Lung (tissue), 12 donors: ENCODE results near the gene CDNF. TPM values are rescaled to one million over a fixed set of nuclear protein-coding genes. Genes with fewer than 3 reads are reported as not detected.
A peak's percentile ranks its signal among the peaks of the same experiment; 100 is the strongest.

Source experiments
- ATAC-seq: fragments of 200-7000 bp; cut with Tn5 transposase; one replicate; pipeline ENCODE4 v1.9.1; 2020; ENCODE audit warnings: moderate number of reproducible peaks; ENCODE audit not compliant: insufficient read depth, low FRiP score
- DNase-seq, 3 donors: peaks; one replicate each; pipeline ENCODE4 v3.0.0-alpha.2; 2013 to 2017
- H3K27ac ChIP-seq, 2 donors: one replicate each; pipeline ENCODE4 v1.5.1; 2013; ENCODE audit warnings: mild to moderate bottlenecking in 2 of 2, moderate library complexity in 2 of 2, control low read depth in 1 of 2, inconsistent platforms in 1 of 2, low read depth in 1 of 2, low read length in 1 of 2
- H3K27me3 ChIP-seq, 3 donors: one replicate each; pipeline ENCODE4 v1.5.1; 2013; ENCODE audit warnings: low read length in 2 of 3; ENCODE audit not compliant: control insufficient read depth in 3 of 3, insufficient read depth in 3 of 3
- H3K36me3 ChIP-seq, 4 donors: one replicate each; pipeline ENCODE4 v1.5.1; 2013; ENCODE audit warnings: low read length in 4 of 4, mild to moderate bottlenecking in 1 of 4, moderate library complexity in 1 of 4; ENCODE audit not compliant: control insufficient read depth in 4 of 4, insufficient read depth in 4 of 4
- H3K4me1 ChIP-seq, 5 donors: one replicate each; pipeline ENCODE4 v1.5.1; 2013; ENCODE audit warnings: low read length in 5 of 5, mild to moderate bottlenecking in 2 of 5, moderate library complexity in 1 of 5; ENCODE audit not compliant: control insufficient read depth in 5 of 5, insufficient read depth in 5 of 5
- H3K4me3 ChIP-seq: one replicate; pipeline ENCODE4 v1.5.1; 2013; ENCODE audit warnings: mild to moderate bottlenecking, control low read depth, moderate library complexity
- H3K9ac ChIP-seq, 2 donors: one replicate each; pipeline ENCODE4 v1.5.1; 2013; ENCODE audit warnings: low read length in 2 of 2, control low read depth in 1 of 2; ENCODE audit not compliant: insufficient read depth in 1 of 2
- H3K9me3 ChIP-seq, 4 donors: one replicate each; pipeline ENCODE4 v1.5.1; 2013; ENCODE audit warnings: low read length in 3 of 4, mild to moderate bottlenecking in 1 of 4, moderate library complexity in 1 of 4; ENCODE audit not compliant: control insufficient read depth in 4 of 4, insufficient read depth in 3 of 4
- WGBS, 2 donors: extraction: QIAGEN DNeasy Blood & Tissue Kit; methylation state at CpG; one replicate each; pipeline ENCODE4 v1.1.7; 2013; 5-methylcytosine and 5-hydroxymethylcytosine counted together
- polyA plus RNA-seq, 2 donors: library from polyadenylated mRNA; stranded (reverse); fragments of 200-250 nt; gene quantifications; one replicate each; pipeline ENCODE4 v1.2.1, GENCODE V29; 2013
- total RNA-seq, 2 donors: library from RNA; depleted of rRNA in 1 of 2; stranded (reverse); fragments of >200 nt in 1 of 2; gene quantifications; one replicate each; pipeline ENCODE4 v1.2.1, GENCODE V29; 2014 to 2021
- TF ChIP-seq, protein P1 (sequence below): IDR thresholded peaks from 2 replicates; pipeline ENCODE4 v1.5.1; 2012; ENCODE audit warnings: mild to moderate bottlenecking; ENCODE audit errors: control extremely low read depth, extremely low read depth
- donor health status: control.
- donor health status: control.
- donor health status: Bipolar disorder and iron deficiency.
- donor health status: healthy.
- donor health status: DM: yes; HTN: yes; CAD: no.

Gene CDNF
- total and polyA plus RNA-seq, 4 donors, result 0.60 to 3.1 (median 1.9) TPM

DNA sequence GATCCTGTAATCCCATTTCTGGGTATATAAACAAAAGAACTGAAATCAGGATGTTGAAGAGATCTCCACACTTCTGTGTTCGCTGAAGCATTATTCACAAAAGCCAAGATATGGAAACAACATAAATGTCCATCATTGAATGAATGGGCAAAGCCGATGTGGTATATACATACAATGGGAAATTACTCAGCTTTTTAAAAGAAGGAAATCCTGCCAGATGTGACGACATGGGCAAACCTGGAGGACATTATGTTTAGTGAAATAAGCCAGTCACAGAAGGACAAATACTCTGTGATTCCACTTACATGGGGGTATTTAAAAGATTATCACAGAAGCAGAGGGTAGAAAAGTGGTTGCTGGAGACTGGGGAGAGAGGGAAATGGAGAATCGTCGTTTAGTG is 39.2 kb downstream of the CDNF start:
- Histone ChIP-seq H3K27ac (no peak overlapping the region), H3K36me3 (no peaks in the 10 kb centered on the region), H3K27me3 (no peaks in the 10 kb centered on the region), H3K9ac (no peak overlapping the region), H3K9me3 (no peaks in the 10 kb centered on the region), H3K4me3 (no peak overlapping the region), H3K4me1 (no peaks in the 10 kb centered on the region)
- no peak for ATAC-seq
- TF ChIP-seq, protein P1, sequence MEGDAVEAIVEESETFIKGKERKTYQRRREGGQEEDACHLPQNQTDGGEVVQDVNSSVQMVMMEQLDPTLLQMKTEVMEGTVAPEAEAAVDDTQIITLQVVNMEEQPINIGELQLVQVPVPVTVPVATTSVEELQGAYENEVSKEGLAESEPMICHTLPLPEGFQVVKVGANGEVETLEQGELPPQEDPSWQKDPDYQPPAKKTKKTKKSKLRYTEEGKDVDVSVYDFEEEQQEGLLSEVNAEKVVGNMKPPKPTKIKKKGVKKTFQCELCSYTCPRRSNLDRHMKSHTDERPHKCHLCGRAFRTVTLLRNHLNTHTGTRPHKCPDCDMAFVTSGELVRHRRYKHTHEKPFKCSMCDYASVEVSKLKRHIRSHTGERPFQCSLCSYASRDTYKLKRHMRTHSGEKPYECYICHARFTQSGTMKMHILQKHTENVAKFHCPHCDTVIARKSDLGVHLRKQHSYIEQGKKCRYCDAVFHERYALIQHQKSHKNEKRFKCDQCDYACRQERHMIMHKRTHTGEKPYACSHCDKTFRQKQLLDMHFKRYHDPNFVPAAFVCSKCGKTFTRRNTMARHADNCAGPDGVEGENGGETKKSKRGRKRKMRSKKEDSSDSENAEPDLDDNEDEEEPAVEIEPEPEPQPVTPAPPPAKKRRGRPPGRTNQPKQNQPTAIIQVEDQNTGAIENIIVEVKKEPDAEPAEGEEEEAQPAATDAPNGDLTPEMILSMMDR, result no peak
- WGBS, 2 donors, result 20 to 27% methylated on average over 5 of the region's 5 CpGs
- DNase-seq, result peak in 2 of 3 donors; percentile 40 to 57

DNA sequence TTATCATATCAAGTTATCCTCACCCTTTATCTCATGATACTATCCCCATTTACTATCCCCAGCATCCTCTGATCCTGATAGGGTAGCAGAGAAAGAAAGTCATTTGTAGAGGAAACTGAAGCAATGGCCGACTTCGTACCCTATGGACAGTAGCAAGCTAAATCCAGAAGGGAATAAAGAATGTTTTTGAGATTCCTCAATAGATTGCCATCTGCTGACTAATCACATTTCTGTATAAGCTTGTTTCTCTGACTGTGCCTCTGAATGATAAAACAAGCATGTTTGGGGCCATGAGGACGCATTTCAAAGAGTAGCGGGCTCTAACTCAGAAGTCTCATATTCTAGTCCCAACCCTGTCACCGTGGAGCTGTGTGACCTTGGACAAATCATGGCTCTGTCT is 49.9 kb downstream of the CDNF start:
- H3K4me1 ChIP-seq, result no peaks in the 10 kb centered on the region
- no peak overlapping the region for H3K4me3 ChIP-seq
- WGBS, 2 donors, result 91 to 95% methylated on average over 5 of the region's 5 CpGs
- H3K9ac ChIP-seq, result no peak overlapping the region
- ATAC-seq (no peak), DNase-seq (no peak)
- H3K9me3 ChIP-seq, result peaks cover 0 to 1% (median 0%) of the 10 kb centered on the region in 4 donors
- H3K36me3 ChIP-seq, result no peaks in the 10 kb centered on the region
- no peaks in the 10 kb centered on the region for H3K27me3 ChIP-seq
- TF ChIP-seq, protein P1, result no peak
- no peak overlapping the region for H3K27ac ChIP-seq

DNA sequence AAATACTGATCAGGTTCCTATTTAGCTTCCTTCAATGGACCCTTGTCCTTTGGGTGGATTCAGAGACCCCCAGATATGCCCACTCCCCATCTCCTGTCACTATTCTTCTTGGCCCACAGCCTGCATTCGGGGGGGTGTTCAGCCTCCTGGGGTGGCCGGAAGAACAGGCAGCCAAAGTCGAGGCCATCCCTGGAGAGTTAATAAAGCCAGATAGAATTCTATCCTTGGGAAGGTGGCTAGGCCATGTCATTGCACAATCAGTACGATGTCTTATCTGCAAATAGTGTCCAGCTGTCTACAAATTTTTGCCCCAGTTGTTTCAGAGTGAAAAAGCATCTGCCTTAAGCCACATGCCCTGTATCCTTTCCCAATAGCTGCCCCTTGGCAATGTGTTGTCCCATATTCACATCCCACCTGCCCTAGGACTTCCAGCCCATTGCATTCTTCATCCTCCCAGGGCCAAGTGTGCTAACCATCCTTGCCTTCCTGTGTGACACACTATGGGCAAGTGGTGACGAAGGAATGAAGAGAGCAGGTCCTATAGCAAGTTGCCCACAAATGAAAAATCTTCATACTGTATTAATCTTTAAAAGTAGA is 53.3 kb downstream of the CDNF start:
- H3K36me3 ChIP-seq, result no peaks in the 10 kb centered on the region
- TF ChIP-seq, protein P1, result no peak
- WGBS, 2 donors, result 77 to 94% methylated on average over 5 of the region's 5 CpGs

More for the DNA sequence above, 53.3 kb downstream of the CDNF start:
- Histone ChIP-seq H3K9ac (no peak overlapping the region), H3K27me3 (no peaks in the 10 kb centered on the region), H3K27ac (no peak overlapping the region), H3K9me3 (peaks cover 0 to 1% (median 0%) of the 10 kb centered on the region in 4 donors), H3K4me3 (no peak overlapping the region), H3K4me1 (peaks cover 0 to 8% (median 3%) of the 10 kb centered on the region in 5 donors)
- ATAC-seq, result no peak
- no peak for DNase-seq
